GM23248 (cell line): Measurements from ENCODE around the gene PSAP. TPM values are rescaled to one million over a fixed set of nuclear protein-coding genes. Genes with fewer than 3 reads are reported as not detected.

ENCODE experiments used
- DNase-seq: peaks from one replicate; pipeline ENCODE4 v3.0.0-alpha.2; 2015
- H2AFZ ChIP-seq: fragments of 200-600 bp; sonication (generic); 2 replicates; pipeline ENCODE4 v1.6.1; 2016; ENCODE audit warnings: antibody characterized with exemption
- H3F3A ChIP-seq: fragments of 200-600 bp; sonication (generic); 2 replicates; pipeline ENCODE4 v1.6.1; 2016; ENCODE audit warnings: mild to moderate bottlenecking, antibody characterized with exemption, mixed run types; ENCODE audit not compliant: insufficient read depth
- H3K27ac ChIP-seq: fragments of 200-600 bp; sonication (generic); 2 replicates; pipeline ENCODE4 v1.5.1; 2016; ENCODE audit warnings: mild to moderate bottlenecking
- H3K27me3 ChIP-seq: fragments of 200-600 bp; sonication (generic); replicated peaks from 2 replicates; pipeline ENCODE4 v1.6.1; 2016; ENCODE audit warnings: mild to moderate bottlenecking; ENCODE audit not compliant: insufficient read depth
- H3K36me3 ChIP-seq: fragments of 200-600 bp; sonication (generic); 2 replicates; pipeline ENCODE4 v1.6.1; 2016; ENCODE audit warnings: low read depth, mild to moderate bottlenecking
- H3K4me1 ChIP-seq: fragments of 200-600 bp; sonication (generic); 2 replicates; pipeline ENCODE4 v1.6.1; 2016; ENCODE audit warnings: mild to moderate bottlenecking; ENCODE audit not compliant: insufficient read depth
- H3K4me2 ChIP-seq: fragments of 200-600 bp; sonication (generic); one replicate; pipeline ENCODE4 v1.6.1; 2016; ENCODE audit warnings: mild to moderate bottlenecking; ENCODE audit not compliant: unreplicated experiment
- H3K4me3 ChIP-seq: fragments of 200-600 bp; sonication (generic); 2 replicates; pipeline ENCODE4 v1.5.1; 2016; ENCODE audit warnings: mild to moderate bottlenecking
- H3K79me2 ChIP-seq: fragments of 200-600 bp; sonication (generic); 2 replicates; pipeline ENCODE4 v1.6.1; 2016; ENCODE audit warnings: mild to moderate bottlenecking; ENCODE audit not compliant: insufficient read depth
- H3K9ac ChIP-seq: fragments of 200-600 bp; sonication (generic); 2 replicates; pipeline ENCODE4 v1.6.1; 2016; ENCODE audit warnings: mild to moderate bottlenecking
- H3K9me2 ChIP-seq: fragments of 200-600 bp; sonication (generic); 2 replicates; pipeline ENCODE4 v1.6.1; 2016; ENCODE audit warnings: mixed run types, mild to moderate bottlenecking, moderate library complexity; ENCODE audit not compliant: insufficient read depth
- H3K9me3 ChIP-seq: fragments of 200-600 bp; sonication (generic); one replicate; pipeline ENCODE4 v1.6.1; 2017; ENCODE audit warnings: low read depth
- H4K20me1 ChIP-seq: fragments of 200-600 bp; sonication (generic); 2 replicates; pipeline ENCODE4 v1.6.0; 2016; ENCODE audit not compliant: insufficient read depth
- EZH2 ChIP-seq: fragments of 200-600 bp; sonication (generic); IDR thresholded peaks from 2 replicates; pipeline ENCODE4 v1.6.1; 2018; ENCODE audit warnings: antibody characterized with exemption, mild to moderate bottlenecking; ENCODE audit not compliant: insufficient read depth, poor library complexity, severe bottlenecking
- EZH2phosphoT487 ChIP-seq: fragments of 200-600 bp; sonication (generic); IDR thresholded peaks from 2 replicates; pipeline ENCODE4 v1.6.1; 2018; ENCODE audit warnings: antibody characterized with exemption, moderate library complexity, mild to moderate bottlenecking, low read depth; ENCODE audit not compliant: insufficient read depth
- WGBS, 2 experiments: methylation state at CpG; one replicate each; pipeline ENCODE4 v1.1.6; 2015 to 2017; ENCODE audit warnings: low lambda C conversion rate in 2 of 2, low coverage in 1 of 2; ENCODE audit errors: missing lambda C conversion rate in 2 of 2; 5-methylcytosine and 5-hydroxymethylcytosine counted together
- in situ Hi-C: fragments of 300-500 bp; cut with MboI; formaldehyde crosslinking; loops from 2 replicates; pipeline ENCODE4 v1.15.0; 2020
- polyA plus RNA-seq: library from polyadenylated mRNA; unstranded; fragments of >200 nt; fragmentation: Nextera tagmentation; extraction: Ambion mirVana; gene quantifications from 2 replicates; pipeline ENCODE4 v1.2.1, GENCODE V29; 2016
- total RNA-seq: library from RNA; depleted of rRNA; stranded (reverse); fragments of >200 nt; shearing (Covaris generic); gene quantifications from 2 replicates; pipeline ENCODE4 v1.2.3, GENCODE V29; 2014

Gene PSAP
- total and polyA plus RNA-seq, 2 experiments from 2014 or later: 715 to 1,142 TPM

DNA sequence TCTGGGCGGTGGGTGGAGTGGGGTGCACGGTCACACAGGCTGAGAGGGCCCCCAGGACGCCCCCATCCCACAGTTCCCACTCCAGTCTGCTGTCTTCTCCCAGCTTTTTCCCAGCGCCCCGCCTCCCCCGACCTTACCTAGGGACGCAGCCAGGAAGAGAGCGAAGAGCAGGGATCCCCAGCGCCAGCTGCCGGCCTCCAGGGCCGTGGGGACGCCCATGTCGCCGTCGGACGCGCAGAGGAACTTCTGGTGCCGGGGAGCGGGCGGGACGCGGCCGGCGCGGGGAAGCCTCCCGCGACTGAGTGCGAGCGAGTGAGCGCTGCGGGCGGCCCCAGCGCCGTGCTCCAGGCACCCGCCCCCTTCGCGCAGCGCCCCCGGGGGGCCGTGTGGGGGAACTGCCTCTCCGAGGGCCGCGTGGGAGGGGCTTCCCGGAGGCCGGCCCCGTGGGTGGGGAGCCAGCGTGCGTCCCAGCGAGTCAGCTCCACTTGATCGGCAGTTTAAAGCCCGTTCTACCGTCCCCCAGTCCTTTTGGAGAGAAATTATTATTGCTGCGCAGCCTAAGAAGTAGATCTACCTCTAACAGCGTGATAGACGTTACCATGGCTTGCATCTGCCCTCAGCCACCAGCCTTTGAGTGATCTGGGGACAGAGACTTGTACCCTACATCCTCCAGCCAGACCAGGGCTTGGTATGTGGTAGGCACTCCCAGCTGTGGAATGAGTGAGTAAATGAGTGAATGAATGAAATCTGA lies 77.7 kb downstream of the PSAP start, which contains the start of gene VSIR:
Gene VSIR, minus strand, starts transcription at position 300 of the 751 bp plus-strand sequence. Its CDS starts 81 bp downstream, at position 219.
- 1 to 3% methylated on average over 40 to 48 of the region's 55 CpGs for WGBS, 2 experiments
- Histone ChIP-seq H3K36me3 (no peaks in the 10 kb centered on the region), H3K9ac (peak within 1 kb of the TSS; percentile 86), H3K4me2 (peak within 1 kb of the TSS; percentile 90), H3K4me3 (peak within 1 kb of the TSS; percentile 86), H3K79me2 (peaks cover 32% of the 10 kb centered on the region; the same call in 1 of the 2 replicates), H3K9me2 (no peaks in the 10 kb centered on the region), H4K20me1 (no peaks in the 10 kb centered on the region), H3K27ac (peak within 1 kb of the TSS; percentile 56), H3K27me3 (no peaks in the 10 kb centered on the region), H3F3A (peaks cover 21% of the 10 kb centered on the region), H2AFZ (peak within 1 kb of the TSS; percentile 78), H3K9me3 (no peaks in the 10 kb centered on the region), H3K4me1 (peaks cover 35% of the 10 kb centered on the region)
- peak; percentile 92 for DNase-seq
- TF ChIP-seq EZH2: no peak
- TF ChIP-seq EZH2phosphoT487: no peak
- in situ Hi-C loops: no loop called here

DNA sequence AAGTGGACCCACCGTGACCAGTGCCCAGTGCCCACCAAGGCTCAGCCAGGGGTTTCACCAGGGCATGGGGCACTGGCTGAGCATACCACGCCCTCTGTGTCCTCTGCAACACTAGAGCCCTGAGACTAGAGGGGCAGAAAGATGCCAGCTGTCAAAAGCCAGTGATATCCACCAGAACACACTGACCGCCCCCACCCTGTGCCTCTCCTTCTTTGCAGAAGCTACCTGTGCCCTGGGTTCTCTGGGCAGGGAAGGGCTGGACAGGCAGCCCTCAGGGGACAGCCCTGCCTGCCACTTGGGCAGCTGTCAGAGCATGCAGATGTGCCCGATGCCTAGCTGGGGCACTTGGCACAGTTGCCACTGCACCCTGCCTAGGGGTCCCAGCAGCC lies 78.2 kb downstream of the PSAP start:
- Histone ChIP-seq H3K9me3 (no peaks in the 10 kb centered on the region), H4K20me1 (no peaks in the 10 kb centered on the region), H3K27me3 (no peaks in the 10 kb centered on the region), H3K27ac (peak overlapping the region; percentile 56), H2AFZ (peak overlapping the region; percentile 78), H3K36me3 (no peaks in the 10 kb centered on the region), H3K9me2 (no peaks in the 10 kb centered on the region), H3K4me2 (peak overlapping the region; percentile 90), H3K79me2 (peaks cover 32% of the 10 kb centered on the region; the same call in 1 of the 2 replicates), H3K4me1 (peaks cover 41% of the 10 kb centered on the region), H3F3A (peaks cover 27% of the 10 kb centered on the region), H3K4me3 (peak overlapping the region; percentile 86), H3K9ac (peak overlapping the region; percentile 86)
- peak; percentile 45 for DNase-seq
- WGBS, 2 experiments: 4 to 13% methylated on average over 4 of the region's 4 CpGs
- in situ Hi-C loops: no loop called here
- TF ChIP-seq EZH2 (no peak), EZH2phosphoT487 (no peak)

GRCh38 chr10:71771821-71772617 lies 79.0 kb downstream of the PSAP start:
- Histone ChIP-seq H3K4me3 (peak overlapping the region; percentile 86), H3K9me2 (no peaks in the 10 kb centered on the region), H3K4me2 (peak overlapping the region; percentile 90), H3K79me2 (peaks cover 32% of the 10 kb centered on the region; the same call in 1 of the 2 replicates), H2AFZ (no peak overlapping the region), H3K27ac (peak overlapping the region; percentile 56), H3K36me3 (no peaks in the 10 kb centered on the region), H4K20me1 (no peaks in the 10 kb centered on the region), H3K9me3 (no peaks in the 10 kb centered on the region), H3K27me3 (no peaks in the 10 kb centered on the region), H3K9ac (peak overlapping the region; percentile 86), H3K4me1 (peaks cover 49% of the 10 kb centered on the region), H3F3A (peaks cover 33% of the 10 kb centered on the region)
- DNase-seq: peak; percentile 94
- TF ChIP-seq EZH2phosphoT487 (no peak), EZH2 (no peak)
- WGBS, 2 experiments: 0% methylated on average over 2 of the region's 2 CpGs
- in situ Hi-C loops: no loop called here

DNA sequence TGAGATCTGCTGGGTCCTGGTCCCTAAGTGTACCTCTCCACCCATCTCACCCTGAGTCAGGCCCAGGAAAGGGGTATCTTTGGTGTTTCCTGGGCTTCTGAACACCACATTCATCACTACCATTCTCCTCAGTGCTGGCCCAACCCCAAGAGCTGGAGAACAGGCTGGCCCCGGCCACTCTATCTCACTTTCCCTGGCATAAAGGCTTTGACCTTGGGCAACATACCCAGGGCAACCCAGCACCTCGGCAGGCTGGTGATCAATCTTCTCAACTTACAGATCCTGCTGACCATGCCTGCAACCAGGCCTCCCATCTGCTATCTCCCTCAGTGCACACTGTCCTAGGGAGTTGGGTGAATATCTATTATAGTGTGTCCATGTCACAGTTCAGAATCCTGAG lies 79.8 kb downstream of the PSAP start:
- no peaks in the 10 kb centered on the region for H3K9me3 ChIP-seq
- H3K79me2 ChIP-seq: peaks cover 32% of the 10 kb centered on the region; the same call in 1 of the 2 replicates
- H3F3A ChIP-seq: peaks cover 36% of the 10 kb centered on the region
- H4K20me1 ChIP-seq: no peaks in the 10 kb centered on the region
- peaks cover 55% of the 10 kb centered on the region for H3K4me1 ChIP-seq
- no peak overlapping the region for H3K9ac ChIP-seq
- DNase-seq: no peak
- H3K27me3 ChIP-seq: no peaks in the 10 kb centered on the region
- no peaks in the 10 kb centered on the region for H3K9me2 ChIP-seq
- H3K4me2 ChIP-seq: peak overlapping the region; percentile 90
- peak overlapping the region; percentile 86; the same call in 1 of the 2 replicates for H3K4me3 ChIP-seq
- no peaks in the 10 kb centered on the region for H3K36me3 ChIP-seq
- in situ Hi-C loops: no loop called here
- H2AFZ ChIP-seq: no peak overlapping the region
- TF ChIP-seq EZH2phosphoT487: no peak
- no peak for TF ChIP-seq EZH2
- 33 to 38% methylated on average over 2 of the region's 2 CpGs for WGBS, 2 experiments
- H3K27ac ChIP-seq: peak overlapping the region; percentile 56
